Testis (tissue), 3 donors: ENCODE results near the gene COL4A3. TPM values are rescaled to one million over a fixed set of nuclear protein-coding genes. Genes with fewer than 3 reads are reported as not detected.

Source experiments
- DNase-seq: peaks from one replicate; pipeline ENCODE4 v3.0.0-alpha.2; 2019
- H3K27ac ChIP-seq, 2 donors: fragments of 200-600 bp; sonication (generic); one replicate each; pipeline ENCODE4 v1.5.1; 2019
- H3K27me3 ChIP-seq: fragments of 200-600 bp; sonication (generic); one replicate; pipeline ENCODE4 v1.5.1; 2019
- H3K36me3 ChIP-seq: fragments of 200-600 bp; sonication (generic); one replicate; pipeline ENCODE4 v1.5.1; 2017; ENCODE audit warnings: low read depth; ENCODE audit errors: missing control alignments
- H3K4me1 ChIP-seq: fragments of 200-600 bp; sonication (generic); one replicate; pipeline ENCODE4 v1.5.1; 2019
- H3K4me3 ChIP-seq, 2 donors: fragments of 200-600 bp; sonication (generic); one replicate each; pipeline ENCODE4 v1.5.1; 2017 to 2019
- H3K9me3 ChIP-seq: fragments of 200-600 bp; sonication (generic); one replicate; pipeline ENCODE4 v1.5.1; 2017
- CTCF ChIP-seq, 3 experiments: fragments of 450-650 bp in 2 of 3; fragments of 200-600 bp in 1 of 3; sonication (generic) in 1 of 3; IDR thresholded peaks; one replicate each; pipeline ENCODE4 v1.5.1; 2016 to 2019; ENCODE audit warnings: antibody characterized with exemption in 3 of 3, mild to moderate bottlenecking in 2 of 3, moderate library complexity in 1 of 3
- POLR2A ChIP-seq: fragments of 450-650 bp; IDR thresholded peaks from one replicate; pipeline ENCODE4 v1.6.1; 2017; ENCODE audit warnings: antibody characterized with exemption, mild to moderate bottlenecking, moderate library complexity
- WGBS, 2 donors: methylation state at CpG; one replicate each; pipeline ENCODE4 v1.1.5; 2018; 5-methylcytosine and 5-hydroxymethylcytosine counted together
- intact Hi-C: fragments of 100-400 bp; cut with DNase I; formaldehyde crosslinking; loops from one replicate; pipeline ENCODE4 v1.15.1; 2023; ENCODE audit warnings: low total_unique reads
- polyA plus RNA-seq: library from polyadenylated mRNA; stranded (reverse); fragments of 350-450 nt; fragmentation: Illumina TruSeq; extraction: RNeasy Lipid Tissue Mini Kit (QIAGEN cat#74804); gene quantifications from one replicate; pipeline ENCODE4 v1.2.3, GENCODE V29; 2014; ENCODE audit warnings: low read depth, low replicate concordance; ENCODE audit not compliant: insufficient read depth
- total RNA-seq, 2 donors: library from RNA; depleted of rRNA; stranded (reverse); fragments of >200 nt; gene quantifications; one replicate each; pipeline ENCODE4 v1.2.3, GENCODE V29; 2016

COL4A3 gene
- total and polyA plus RNA-seq, 3 donors from 2014 or later = 3.7 to 11.0 (median 9.0) TPM

GRCh38 chr2:227340106-227340505 is 175.7 kb downstream of the COL4A3 start:
- WGBS, 2 donors = 74 to 75% methylated on average over 6 of the region's 6 CpGs
- no peaks in the 10 kb centered on the region for H3K27me3 ChIP-seq
- DNase-seq = no peak
- H3K4me1 ChIP-seq = peaks cover 7% of the 10 kb centered on the region
- intact Hi-C loops = no loop called here
- no peak overlapping the region for H3K27ac ChIP-seq
- TF ChIP-seq POLR2A = no peak
- no peak for TF ChIP-seq CTCF (IDR thresholded peaks at IDR 0.05)
- no peaks in the 10 kb centered on the region for H3K36me3 ChIP-seq
- no peak overlapping the region for H3K4me3 ChIP-seq
- H3K9me3 ChIP-seq = no peaks in the 10 kb centered on the region

GRCh38 chr2:227341553-227341952 is 177.1 kb downstream of the COL4A3 start:
- H3K9me3 ChIP-seq = no peaks in the 10 kb centered on the region
- no peak overlapping the region for H3K27ac ChIP-seq
- intact Hi-C loops = no loop called here
- no peaks in the 10 kb centered on the region for H3K27me3 ChIP-seq
- no peaks in the 10 kb centered on the region for H3K4me1 ChIP-seq
- TF ChIP-seq POLR2A (no peak), CTCF (IDR thresholded peaks at IDR 0.05) (no peak)
- no peaks in the 10 kb centered on the region for H3K36me3 ChIP-seq
- no peak overlapping the region for H3K4me3 ChIP-seq
- WGBS, 2 donors = 83 to 90% methylated on average over 2 of the region's 2 CpGs
- no peak for DNase-seq

- H3K9me3 ChIP-seq = no peaks in the 10 kb centered on the region
- TF ChIP-seq POLR2A (no peak), CTCF (IDR thresholded peaks at IDR 0.05) (no peak)
- no peak overlapping the region for H3K4me3 ChIP-seq
- intact Hi-C loops = no loop called here
- 87 to 88% methylated on average over 2 of the region's 2 CpGs for WGBS, 2 donors
- H3K27me3 ChIP-seq = no peaks in the 10 kb centered on the region
- H3K27ac ChIP-seq = no peak overlapping the region
- DNase-seq = no peak
- no peaks in the 10 kb centered on the region for H3K36me3 ChIP-seq
- H3K4me1 ChIP-seq = no peaks in the 10 kb centered on the region
Measured at GRCh38 chr2:227344231-227344630, 179.8 kb downstream of the COL4A3 start.

- DNase-seq = no peak
- Histone ChIP-seq H3K4me1 (no peaks in the 10 kb centered on the region), H3K36me3 (no peaks in the 10 kb centered on the region), H3K9me3 (no peaks in the 10 kb centered on the region), H3K4me3 (no peak overlapping the region), H3K27me3 (no peaks in the 10 kb centered on the region), H3K27ac (no peak overlapping the region)
- intact Hi-C loops = no loop called here
- TF ChIP-seq CTCF (IDR thresholded peaks at IDR 0.05) (no peak), POLR2A (no peak)
- 80 to 87% methylated on average over 7 of the region's 7 CpGs for WGBS, 2 donors
Measured at GRCh38 chr2:227347117-227347516, 182.7 kb downstream of the COL4A3 start.

GRCh38 chr2:227348324-227348723 is 183.9 kb downstream of the COL4A3 start:
- Histone ChIP-seq H3K27me3 (no peaks in the 10 kb centered on the region), H3K9me3 (no peaks in the 10 kb centered on the region), H3K4me1 (no peaks in the 10 kb centered on the region), H3K4me3 (no peak overlapping the region), H3K27ac (no peak overlapping the region), H3K36me3 (no peaks in the 10 kb centered on the region)
- DNase-seq = no peak
- 77 to 84% methylated on average over 2 of the region's 2 CpGs for WGBS, 2 donors
- TF ChIP-seq POLR2A = no peak
- TF ChIP-seq CTCF (IDR thresholded peaks at IDR 0.05) = no peak
- intact Hi-C loops = no loop called here
